Adrenal gland (tissue), 12 donors: ENCODE data around the gene STK24. TPM values are rescaled to one million over a fixed set of nuclear protein-coding genes. Genes with fewer than 3 reads are reported as not detected.
A peak's percentile ranks its signal among the peaks of the same experiment; 100 is the strongest.

Experiments used
- DNase-seq, 7 donors: peaks; one replicate each; pipeline ENCODE4 v3.0.0-alpha.2; 2019 to 2020
- H3K27ac ChIP-seq, 5 donors: fragments of 200-600 bp; sonication (generic) in 4 of 5; 1 replicate in 3 of 5; 2 replicates in 2 of 5; pipeline versions ENCODE4 v1.5.1 to v1.8.0; 2016 to 2020; ENCODE audit warnings: mild to moderate bottlenecking in 1 of 5
- H3K27me3 ChIP-seq: fragments of 200-600 bp; 2 replicates; pipeline ENCODE4 v1.8.0; 2021
- H3K36me3 ChIP-seq, 2 donors: fragments of 200-600 bp; replicated peaks in 1 of 2; 1 replicate in 1 of 2; 2 replicates in 1 of 2; pipeline versions ENCODE4 v1.5.1 to v1.8.0; 2018 to 2022
- H3K4me1 ChIP-seq, 2 donors: fragments of 200-600 bp; replicated peaks in 1 of 2; 1 replicate in 1 of 2; 2 replicates in 1 of 2; pipeline versions ENCODE4 v1.5.1 to v1.8.0; 2018 to 2021
- H3K4me3 ChIP-seq, 4 donors: fragments of 200-600 bp; sonication (generic) in 3 of 4; one replicate each; pipeline ENCODE4 v1.5.1; 2016 to 2018
- H3K9me3 ChIP-seq, 3 donors: fragments of 200-600 bp; sonication (generic) in 1 of 3; replicated peaks in 1 of 3; 1 replicate in 2 of 3; 2 replicates in 1 of 3; pipeline versions ENCODE4 v1.5.1 to v1.8.0; 2016 to 2021
- CTCF ChIP-seq, 6 experiments: fragments of 450-650 bp in 4 of 6; fragments of 200-600 bp in 2 of 6; sonication (generic) in 1 of 6; IDR thresholded peaks; 1 replicate in 5 of 6; 2 replicates in 1 of 6; pipeline versions ENCODE4 v1.5.1 to v1.8.0; 2016 to 2021; ENCODE audit warnings: antibody characterized with exemption in 6 of 6, mild to moderate bottlenecking in 2 of 6, moderate library complexity in 1 of 6
- POLR2A ChIP-seq, 2 donors: fragments of 450-650 bp; IDR thresholded peaks; one replicate each; pipeline ENCODE4 v1.6.1; 2017; ENCODE audit warnings: antibody characterized with exemption in 2 of 2, mild to moderate bottlenecking in 2 of 2, moderate library complexity in 1 of 2
- WGBS, 4 donors: extraction: QIAGEN DNeasy Blood & Tissue Kit in 2 of 4; methylation state at CpG; one replicate each; pipeline versions ENCODE4 v1.1.5 to v1.1.7; 2013 to 2017; 5-methylcytosine and 5-hydroxymethylcytosine counted together
- intact Hi-C, 2 donors: fragments of 100-400 bp; cut with DNase I; formaldehyde crosslinking; loops; one replicate each; pipeline versions ENCODE4 v1.14.1 to v1.15.0; 2022 to 2023
- polyA plus RNA-seq, 3 donors: library from polyadenylated mRNA; stranded (reverse); fragments of 200-250 nt in 2 of 3; fragments of 350-450 nt in 1 of 3; fragmentation: Illumina TruSeq in 1 of 3; extraction: RNeasy Lipid Tissue Mini Kit (QIAGEN cat#74804) in 1 of 3; gene quantifications; one replicate each; pipeline ENCODE4 v1.2.3, GENCODE V29; 2013 to 2014
- total RNA-seq, 9 donors: library from RNA; depleted of rRNA in 4 of 9; stranded (reverse); fragments of >200 nt in 4 of 9; fragments of 120-200 nt in 1 of 9; fragmentation: NEBNext Ultra II Directional in 1 of 9; extraction: Animal tissue kit (Norgen Biotek cat#: 25700) in 1 of 9; gene quantifications; one replicate each; pipeline versions ENCODE4 v1.1.0 to v1.2.4, GENCODE V29; 2013 to 2023
- donor health status: healthy with polysubstance abuse.
- donor health status: Bipolar disorder and iron deficiency.
- donor health status: DM: yes; HTN: yes; CAD: no.
- donor health status: DM: no; HTN: no; CAD: no.
- donor health status: DM: no; HTN: no; CAD: no.
- donor health status: DM: yes; HTN: yes; CAD: no.

STK24 gene
- total and polyA plus RNA-seq, 12 donors = 17.7 to 72.2 (median 56.0) TPM

- Histone ChIP-seq H3K36me3 (peaks cover 0 to 21% of the 10 kb centered on the region in 2 donors), H3K9me3 (no peaks in the 10 kb centered on the region), H3K27me3 (no peaks in the 10 kb centered on the region), H3K4me3 (no peak overlapping the region), H3K27ac (no peak overlapping the region), H3K4me1 (peaks cover 0 to 8% of the 10 kb centered on the region in 2 donors)
- TF ChIP-seq POLR2A (IDR thresholded peaks at IDR 0.05) (no peak), CTCF (IDR thresholded peaks at IDR 0.05) (no peak)
- intact Hi-C loops = loop anchor here in 1 of 2 donors (10.0 kb wide), 1 partner anchor 253 kb away; the partner anchor contains the start of gene FARP1
- WGBS, 4 donors = 87 to 92% (median 89%) methylated on average over 7 of the region's 7 CpGs
- no peak for DNase-seq
These were observed 179.0 kb downstream of the STK24 start for GRCh38 chr13:98397861-98398260.

- Histone ChIP-seq H3K9me3 (no peaks in the 10 kb centered on the region), H3K4me1 (peaks cover 0 to 3% of the 10 kb centered on the region in 2 donors), H3K27me3 (no peaks in the 10 kb centered on the region), H3K4me3 (no peak overlapping the region), H3K27ac (no peak overlapping the region), H3K36me3 (peaks cover 0 to 21% of the 10 kb centered on the region in 2 donors)
- intact Hi-C loops = loop anchor here in 1 of 2 donors (10.0 kb wide), 1 partner anchor 252 kb away; the partner anchor contains the start of gene FARP1
- 81 to 96% (median 92%) methylated on average over 1 of the region's 1 CpG for WGBS, 4 donors
- TF ChIP-seq POLR2A (IDR thresholded peaks at IDR 0.05) = no peak
- peak in 4 of 6 experiments; percentile 21 to 36 (median 28) for TF ChIP-seq CTCF (IDR thresholded peaks at IDR 0.05)
- no peak for DNase-seq
These were observed 179.7 kb downstream of the STK24 start for GRCh38 chr13:98397221-98397620.

GRCh38 chr13:98396071-98396710, 180.7 kb downstream of the STK24 start:
- peak in 1 of 7 donors; percentile 33 for DNase-seq
- Histone ChIP-seq H3K9me3 (no peaks in the 10 kb centered on the region), H3K4me3 (no peak overlapping the region), H3K36me3 (peaks cover 0 to 24% of the 10 kb centered on the region in 2 donors), H3K27ac (no peak overlapping the region), H3K27me3 (no peaks in the 10 kb centered on the region), H3K4me1 (no peaks in the 10 kb centered on the region)
- TF ChIP-seq POLR2A (IDR thresholded peaks at IDR 0.05) (no peak), CTCF (IDR thresholded peaks at IDR 0.05) (no peak)
- intact Hi-C loops = loop anchor here in 1 of 2 donors (10.0 kb wide), 1 partner anchor 251 kb away; the partner anchor contains the start of gene FARP1
- 62 to 83% (median 81%) methylated on average over 8 to 16 of the region's 16 CpGs for WGBS, 4 donors

Other genes starting within 250 kb of the STK24 start
- gene SLC15A1, start 175.6 kb upstream of the STK24 start, total RNA-seq = under 1 TPM in 3 of 9 donors, not detected in 6; 0.06 to 0.08 (median 0.07) TPM
- under 1 TPM in 1 of 3 donors, not detected in 2; 0.17 TPM for gene SLC15A1, start 175.6 kb upstream of the STK24 start, polyA plus RNA-seq